ENCODE results near the gene ASTN2. TPM values are rescaled to one million over a fixed set of nuclear protein-coding genes. Genes with fewer than 3 reads are reported as not detected.

ASTN2 gene
- total RNA-seq, 4 donors from 2014 or later: 0.97 to 4.7 (median 3.0) TPM

DNA sequence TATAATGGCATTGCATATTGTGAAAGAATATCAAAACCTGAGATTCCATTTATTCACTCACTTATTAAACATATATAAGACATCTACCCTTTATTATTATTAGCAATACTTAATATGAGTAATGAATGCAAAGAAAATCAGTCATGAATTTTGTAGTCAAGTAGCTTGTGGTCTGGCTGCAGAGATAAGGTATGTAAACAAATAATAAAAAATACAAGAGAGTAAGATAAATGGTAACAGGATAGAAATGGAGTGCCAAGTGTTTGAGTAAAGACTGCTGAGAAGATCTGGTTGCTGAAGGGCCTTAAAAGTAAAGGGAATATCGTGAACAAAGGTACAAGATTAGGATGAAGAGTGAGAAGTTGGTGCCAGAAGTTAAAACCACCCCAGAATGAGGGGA is 709.3 kb downstream of the ASTN2 start:
- H3K4me3 ChIP-seq (ENCODE audit: low read depth, poor library complexity, severe bottlenecking): no peak overlapping the region
- DNase-seq (ENCODE audit: low spot score in 2 of 2): no peak
- no peak for TF ChIP-seq POLR2A (IDR thresholded peaks at IDR 0.05)
- TF ChIP-seq, protein P1, sequence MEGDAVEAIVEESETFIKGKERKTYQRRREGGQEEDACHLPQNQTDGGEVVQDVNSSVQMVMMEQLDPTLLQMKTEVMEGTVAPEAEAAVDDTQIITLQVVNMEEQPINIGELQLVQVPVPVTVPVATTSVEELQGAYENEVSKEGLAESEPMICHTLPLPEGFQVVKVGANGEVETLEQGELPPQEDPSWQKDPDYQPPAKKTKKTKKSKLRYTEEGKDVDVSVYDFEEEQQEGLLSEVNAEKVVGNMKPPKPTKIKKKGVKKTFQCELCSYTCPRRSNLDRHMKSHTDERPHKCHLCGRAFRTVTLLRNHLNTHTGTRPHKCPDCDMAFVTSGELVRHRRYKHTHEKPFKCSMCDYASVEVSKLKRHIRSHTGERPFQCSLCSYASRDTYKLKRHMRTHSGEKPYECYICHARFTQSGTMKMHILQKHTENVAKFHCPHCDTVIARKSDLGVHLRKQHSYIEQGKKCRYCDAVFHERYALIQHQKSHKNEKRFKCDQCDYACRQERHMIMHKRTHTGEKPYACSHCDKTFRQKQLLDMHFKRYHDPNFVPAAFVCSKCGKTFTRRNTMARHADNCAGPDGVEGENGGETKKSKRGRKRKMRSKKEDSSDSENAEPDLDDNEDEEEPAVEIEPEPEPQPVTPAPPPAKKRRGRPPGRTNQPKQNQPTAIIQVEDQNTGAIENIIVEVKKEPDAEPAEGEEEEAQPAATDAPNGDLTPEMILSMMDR (IDR thresholded peaks at IDR 0.05): no peak
- WGBS, 2 donors: 85 to 100% methylated on average over 1 of the region's 1 CpG
- intact Hi-C loops (cut with DNase I; ENCODE audit: low total_unique reads): no loop called here

DNA sequence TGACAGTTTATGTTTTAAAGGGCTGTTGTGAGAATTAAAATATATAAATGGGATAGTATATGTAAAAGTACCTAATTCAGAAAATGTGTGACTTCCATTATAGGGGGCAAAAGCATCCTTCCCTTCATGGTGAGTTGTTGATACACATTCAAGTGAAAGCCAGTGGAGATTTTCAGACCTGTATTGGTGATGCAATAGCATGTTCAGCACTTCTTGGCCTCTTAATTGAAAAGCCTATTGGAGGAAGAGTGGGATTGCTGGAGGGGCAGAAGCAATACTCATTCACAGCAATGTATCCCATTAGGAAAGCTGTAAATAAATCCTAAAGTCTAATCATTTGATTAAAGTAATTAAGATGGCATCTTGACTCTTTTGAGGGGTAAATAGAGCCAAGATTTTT is 710.4 kb downstream of the ASTN2 start:
- intact Hi-C loops (cut with DNase I; ENCODE audit: low total_unique reads): no loop called here
- no peak for DNase-seq (ENCODE audit: low spot score in 2 of 2)
- H3K4me3 ChIP-seq (ENCODE audit: low read depth, poor library complexity, severe bottlenecking): no peak overlapping the region
- TF ChIP-seq POLR2A (IDR thresholded peaks at IDR 0.05): no peak
- TF ChIP-seq, protein P1 (IDR thresholded peaks at IDR 0.05): no peak

DNA sequence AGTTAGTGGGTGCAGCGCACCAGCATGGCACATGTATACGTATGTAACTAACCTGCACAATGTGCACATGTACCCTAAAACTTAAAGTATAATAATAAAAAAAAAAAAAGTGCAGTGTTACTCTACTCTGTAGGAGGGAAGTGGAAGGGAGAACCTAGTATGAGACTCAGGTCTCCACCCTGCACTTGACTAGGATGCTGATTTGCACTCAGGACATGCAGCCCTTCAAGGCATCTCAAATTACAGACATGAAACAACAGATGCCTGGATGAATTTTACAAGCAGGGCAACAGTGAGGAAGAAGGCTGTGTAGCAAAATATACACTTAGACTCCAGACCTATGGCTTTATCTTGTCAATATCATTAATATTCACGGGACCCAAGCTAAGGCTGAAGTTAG is 711.2 kb downstream of the ASTN2 start:
- intact Hi-C loops (cut with DNase I; ENCODE audit: low total_unique reads): no loop called here
- H3K4me3 ChIP-seq (ENCODE audit: low read depth, poor library complexity, severe bottlenecking): no peak overlapping the region
- TF ChIP-seq, protein P1 (IDR thresholded peaks at IDR 0.05): no peak
- no peak for TF ChIP-seq POLR2A (IDR thresholded peaks at IDR 0.05)
- DNase-seq (ENCODE audit: low spot score in 2 of 2): no peak
- 88 to 94% methylated on average over 3 of the region's 3 CpGs for WGBS, 2 donors

DNA sequence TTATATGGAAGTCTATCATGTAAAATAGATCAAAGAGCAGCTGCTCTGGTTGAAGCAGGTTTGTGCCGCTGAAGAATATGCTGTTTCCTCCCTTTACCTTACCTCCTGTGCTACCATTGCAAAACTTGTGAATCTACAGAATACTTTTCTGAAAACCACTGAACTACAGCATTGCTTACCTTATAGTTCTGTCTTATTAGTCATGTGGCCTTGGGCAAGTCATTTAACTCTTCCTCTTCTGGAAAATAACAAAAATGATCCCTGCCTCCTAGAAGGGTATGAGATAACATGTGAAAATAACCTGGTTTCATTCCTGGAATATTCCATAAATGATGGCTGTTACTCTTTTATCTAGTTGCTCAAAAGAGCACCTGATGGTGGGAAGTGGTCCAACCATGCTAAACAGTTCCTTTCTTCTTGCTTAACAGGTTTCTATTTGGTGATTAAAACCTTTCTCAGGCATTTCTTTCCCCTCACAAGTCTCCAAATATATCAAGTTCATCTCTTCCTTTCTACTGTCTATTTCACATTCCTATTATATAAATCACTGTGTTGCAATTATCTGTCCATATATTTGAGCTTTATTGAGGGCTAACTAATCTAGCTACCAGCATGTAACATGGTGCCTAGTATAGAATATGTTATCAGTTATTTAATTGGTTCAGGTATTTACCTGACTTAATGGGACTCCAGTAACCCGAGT is 712.8 kb downstream of the ASTN2 start:
- 42 to 70% methylated on average over 2 of the region's 2 CpGs for WGBS, 2 donors
- intact Hi-C loops (cut with DNase I; ENCODE audit: low total_unique reads): no loop called here
- TF ChIP-seq POLR2A (IDR thresholded peaks at IDR 0.05): no peak
- TF ChIP-seq, protein P1 (IDR thresholded peaks at IDR 0.05): no peak
- no peak for DNase-seq (ENCODE audit: low spot score in 2 of 2)
- H3K4me3 ChIP-seq (ENCODE audit: low read depth, poor library complexity, severe bottlenecking): no peak overlapping the region

DNA sequence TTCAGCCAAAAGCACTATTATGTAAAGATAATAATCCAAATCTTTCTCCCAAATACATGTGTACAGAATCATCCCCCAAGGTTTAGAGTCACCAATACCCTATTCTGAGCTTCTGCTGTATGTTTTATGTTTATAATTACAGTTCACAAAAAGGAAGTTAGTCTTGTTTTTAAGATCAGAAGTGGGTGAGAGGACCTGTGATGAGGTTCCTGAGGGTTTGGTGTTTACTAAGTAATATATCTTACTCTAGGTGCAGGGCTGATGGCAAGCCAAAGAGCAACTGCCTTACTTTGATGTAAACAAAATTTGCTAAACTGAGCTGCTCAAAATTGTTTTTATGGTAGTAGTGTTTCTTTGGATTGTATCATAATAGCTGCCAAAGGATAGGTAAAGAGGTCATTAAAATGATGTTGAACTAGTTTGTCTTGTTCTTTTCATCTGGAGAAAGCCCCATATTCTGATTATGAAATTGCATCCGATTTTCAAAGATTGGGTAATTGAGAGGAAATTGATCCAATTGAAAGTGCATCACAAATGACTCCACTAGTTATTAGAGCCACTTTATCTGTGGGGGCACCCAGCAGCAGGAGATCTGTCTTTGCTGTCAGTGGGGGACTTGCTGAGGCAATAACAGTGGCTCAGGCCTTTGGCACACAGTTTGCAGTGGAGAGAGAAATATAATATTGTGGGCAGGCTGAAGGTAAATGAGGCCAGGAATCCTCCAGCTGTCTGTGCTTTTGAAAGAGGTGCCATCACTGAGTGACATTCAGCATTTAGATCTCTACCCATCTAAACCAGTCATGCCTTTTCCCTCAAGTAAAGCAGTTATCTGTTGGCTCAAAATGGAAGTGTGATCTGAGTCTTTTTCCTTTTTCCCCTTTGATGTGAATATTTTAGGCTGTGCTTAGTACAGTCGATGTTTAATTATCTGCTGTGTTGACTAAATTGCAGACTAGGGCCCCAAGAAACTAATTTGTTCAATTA is 713.7 kb downstream of the ASTN2 start:
- TF ChIP-seq, protein P1 (IDR thresholded peaks at IDR 0.05): no peak
- TF ChIP-seq POLR2A (IDR thresholded peaks at IDR 0.05): no peak
- H3K4me3 ChIP-seq (ENCODE audit: low read depth, poor library complexity, severe bottlenecking): no peak overlapping the region
- 38 to 49% methylated on average over 2 of the region's 2 CpGs for WGBS, 2 donors
- DNase-seq (ENCODE audit: low spot score in 2 of 2): no peak
- intact Hi-C loops (cut with DNase I; ENCODE audit: low total_unique reads): no loop called here

Measured in lower leg skin (tissue), 4 donors.